ENCODE results near the gene TMEM229B.

The TMEM229B gene

GRCh38 chr14:67514650-67515385 is 26.3 kb upstream of the TMEM229B start:
- no peak for DNase-seq

GRCh38 chr14:67514203-67514607 is 25.7 kb upstream of the TMEM229B start:
- no peak for DNase-seq

GRCh38 chr14:67513631-67514108 is 25.1 kb upstream of the TMEM229B start:
- DNase-seq, result peak; percentile 67

- no peak for DNase-seq
These were observed 24.2 kb upstream of the TMEM229B start for GRCh38 chr14:67512463-67513310.

- DNase-seq, result no peak
These were observed 22.3 kb upstream of the TMEM229B start for GRCh38 chr14:67510836-67511235.

- no peak for DNase-seq
These were observed 21.6 kb upstream of the TMEM229B start for GRCh38 chr14:67510121-67510520.

- no peak for DNase-seq
These were observed 20.4 kb upstream of the TMEM229B start for GRCh38 chr14:67508956-67509355.

GRCh38 chr14:67505254-67505653 is 16.7 kb upstream of the TMEM229B start:
- no peak for DNase-seq

GRCh38 chr14:67503331-67503730 is 14.8 kb upstream of the TMEM229B start:
- no peak for DNase-seq

- no peak for DNase-seq
These were observed 14.3 kb upstream of the TMEM229B start for GRCh38 chr14:67502867-67503266.

GRCh38 chr14:67501670-67502069 is 13.1 kb upstream of the TMEM229B start:
- no peak for DNase-seq

- DNase-seq, result no peak
These were observed 12.5 kb upstream of the TMEM229B start for GRCh38 chr14:67500981-67501380.

- no peak for DNase-seq
These were observed 9.2 kb upstream of the TMEM229B start for GRCh38 chr14:67497716-67498115.

GRCh38 chr14:67497216-67497615 is 8.7 kb upstream of the TMEM229B start:
- no peak for DNase-seq

- no peak for DNase-seq
These were observed 7.3 kb upstream of the TMEM229B start for GRCh38 chr14:67495827-67496226.

GRCh38 chr14:67493092-67493717 is 4.7 kb upstream of the TMEM229B start:
- DNase-seq, result no peak

- no peak for DNase-seq
These were observed 4.0 kb upstream of the TMEM229B start for GRCh38 chr14:67492538-67492937.

GRCh38 chr14:67491741-67492507 is 3.4 kb upstream of the TMEM229B start:
- peak; percentile 93 for DNase-seq

- DNase-seq, result no peak
These were observed 2.8 kb upstream of the TMEM229B start for GRCh38 chr14:67491285-67491684.

- no peak for DNase-seq
These were observed 1.7 kb upstream of the TMEM229B start for GRCh38 chr14:67490196-67490595.

- no peak for DNase-seq
These were observed 1.2 kb downstream of the TMEM229B start for GRCh38 chr14:67487332-67487731.

GRCh38 chr14:67486890-67487289 is 1.6 kb downstream of the TMEM229B start:
- no peak for DNase-seq

All from NCI-H524 treated with DMSO at 0.1 percent for 48 hours (cell line).